Bone marrow (tissue), 2 donors: ENCODE data around the gene FBN3.

Source experiments
- DNase-seq, 2 donors: peaks; one replicate each; lab custom pipeline; 2025; lab: John Stamatoyannopoulos, UW

Gene FBN3

DNA sequence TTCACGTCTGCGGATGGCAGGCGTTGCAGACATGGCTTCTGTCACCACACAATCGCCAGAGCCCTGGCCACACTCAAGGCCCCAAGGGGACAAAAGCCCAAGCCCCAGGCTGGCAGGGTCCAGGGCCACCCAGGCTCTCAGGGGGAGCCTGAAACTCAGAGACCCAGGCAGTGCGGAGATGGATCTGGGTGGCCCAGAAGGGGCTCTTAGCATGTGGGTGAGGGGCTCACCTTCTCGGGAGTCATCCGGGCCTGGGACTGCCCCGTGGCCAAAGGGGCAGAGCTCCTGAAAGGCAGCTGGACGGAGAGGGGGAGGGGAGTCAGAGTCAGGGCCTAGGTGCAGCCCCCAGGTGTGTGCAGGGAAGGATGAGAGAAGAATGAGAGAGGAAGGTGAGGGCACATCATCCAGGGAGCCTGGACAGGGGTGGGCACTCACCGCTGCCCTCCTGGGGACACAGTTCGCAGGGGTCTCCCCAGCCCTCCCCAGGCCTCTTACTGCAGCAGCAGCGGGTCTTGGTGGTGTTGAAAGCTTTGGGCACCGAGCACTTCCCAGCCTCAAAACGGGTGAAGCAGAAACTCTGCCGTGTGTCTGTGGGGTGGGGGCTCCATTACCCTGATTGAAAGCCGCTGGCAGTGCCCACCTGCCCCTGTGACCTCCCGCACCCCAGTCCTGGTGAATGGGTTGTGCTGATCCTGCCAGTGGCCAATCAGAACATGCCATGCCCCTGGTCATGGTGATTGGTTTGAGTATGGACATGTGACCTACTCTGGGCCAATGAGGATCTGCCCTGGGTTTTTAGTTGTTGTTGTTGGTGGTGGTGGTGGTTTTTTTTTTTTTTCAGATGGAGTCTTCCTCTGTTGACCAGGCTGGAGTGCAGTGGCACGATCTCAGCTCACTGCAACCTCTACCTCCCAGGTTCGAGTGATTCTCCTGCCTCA, 59.5 kb downstream of the FBN3 start:
- no peak for DNase-seq

DNA sequence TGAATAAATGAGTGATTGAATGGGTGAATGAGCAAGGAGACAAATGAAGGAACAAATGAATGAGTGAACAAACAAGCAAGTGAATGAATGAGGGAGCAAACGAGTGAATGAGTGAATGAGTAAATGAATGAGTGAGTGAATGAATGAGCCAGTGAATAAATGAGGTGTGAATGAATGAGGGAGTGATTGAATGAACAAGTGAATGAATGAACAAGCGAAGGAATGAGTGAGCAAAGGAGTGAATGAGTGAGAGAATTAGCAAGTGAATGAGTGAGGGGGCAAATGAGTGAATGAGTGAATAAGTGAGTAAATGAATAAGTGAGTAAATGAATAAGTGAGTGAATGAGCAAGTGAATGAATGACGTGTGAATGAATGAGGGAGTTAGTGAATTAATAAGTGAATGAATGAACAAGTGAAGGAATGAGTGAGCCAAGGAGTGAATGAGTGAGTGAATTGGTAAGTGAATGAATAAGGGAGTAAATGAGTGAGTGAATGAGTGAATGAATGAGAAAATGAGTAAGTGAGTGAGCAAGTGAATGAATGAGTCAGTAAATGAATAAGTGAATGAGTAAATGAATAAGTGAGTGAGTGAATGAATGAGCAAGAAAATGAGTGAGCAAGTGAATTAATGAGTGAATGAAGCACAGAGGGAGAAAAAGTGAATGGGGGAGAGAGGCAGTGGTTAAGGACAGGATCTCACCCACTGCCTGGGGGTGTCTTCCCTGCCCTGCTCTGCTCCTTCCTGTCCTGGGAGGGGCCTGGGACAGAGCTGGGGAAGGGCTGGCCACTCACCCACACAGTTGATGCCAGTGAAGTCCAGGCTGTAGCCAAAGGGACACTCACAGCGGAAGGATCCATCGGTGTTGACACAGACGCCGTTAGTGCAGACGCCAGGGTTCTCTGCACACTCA, 60.4 kb downstream of the FBN3 start:
- DNase-seq, result no peak

DNA sequence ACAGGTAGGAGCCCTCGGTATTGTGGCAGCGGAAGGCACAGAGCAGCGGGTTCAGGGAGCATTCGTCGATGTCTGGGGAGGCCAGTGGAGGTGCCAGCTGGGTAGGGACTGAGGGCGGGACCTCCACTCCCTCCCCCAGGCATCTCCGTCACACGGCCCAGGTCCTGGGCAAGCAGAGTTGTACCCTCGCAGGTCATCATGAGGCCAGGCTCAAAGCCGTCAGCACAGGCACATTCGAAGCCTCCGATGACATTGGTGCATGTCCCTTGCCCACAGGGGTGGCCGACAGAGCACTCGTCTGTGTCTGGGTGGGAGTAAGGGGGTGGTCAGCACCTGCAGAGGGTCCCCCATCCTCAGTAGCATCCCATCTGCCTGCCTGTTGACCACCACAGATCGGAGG, 61.5 kb downstream of the FBN3 start:
- DNase-seq, result no peak

DNA sequence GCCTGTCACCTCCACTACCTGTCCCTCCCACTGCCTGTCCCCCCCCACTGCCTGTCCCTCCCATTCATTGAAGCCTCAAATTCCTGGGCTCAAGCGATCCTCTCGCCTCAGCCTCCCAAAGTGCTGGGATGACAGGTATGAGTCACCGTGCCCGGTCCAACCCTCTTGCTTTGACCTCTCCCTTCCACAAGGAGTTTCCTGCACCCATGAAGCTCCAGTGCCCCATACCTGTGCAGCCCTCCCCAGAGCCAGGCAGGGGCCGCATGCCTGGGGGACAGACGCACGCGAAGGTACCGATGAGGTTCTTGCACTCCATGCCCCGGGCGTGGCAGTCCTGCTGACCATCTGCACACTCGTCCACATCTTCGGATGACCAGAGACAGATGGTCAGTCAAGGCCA, 62.5 kb downstream of the FBN3 start:
- no peak for DNase-seq

DNA sequence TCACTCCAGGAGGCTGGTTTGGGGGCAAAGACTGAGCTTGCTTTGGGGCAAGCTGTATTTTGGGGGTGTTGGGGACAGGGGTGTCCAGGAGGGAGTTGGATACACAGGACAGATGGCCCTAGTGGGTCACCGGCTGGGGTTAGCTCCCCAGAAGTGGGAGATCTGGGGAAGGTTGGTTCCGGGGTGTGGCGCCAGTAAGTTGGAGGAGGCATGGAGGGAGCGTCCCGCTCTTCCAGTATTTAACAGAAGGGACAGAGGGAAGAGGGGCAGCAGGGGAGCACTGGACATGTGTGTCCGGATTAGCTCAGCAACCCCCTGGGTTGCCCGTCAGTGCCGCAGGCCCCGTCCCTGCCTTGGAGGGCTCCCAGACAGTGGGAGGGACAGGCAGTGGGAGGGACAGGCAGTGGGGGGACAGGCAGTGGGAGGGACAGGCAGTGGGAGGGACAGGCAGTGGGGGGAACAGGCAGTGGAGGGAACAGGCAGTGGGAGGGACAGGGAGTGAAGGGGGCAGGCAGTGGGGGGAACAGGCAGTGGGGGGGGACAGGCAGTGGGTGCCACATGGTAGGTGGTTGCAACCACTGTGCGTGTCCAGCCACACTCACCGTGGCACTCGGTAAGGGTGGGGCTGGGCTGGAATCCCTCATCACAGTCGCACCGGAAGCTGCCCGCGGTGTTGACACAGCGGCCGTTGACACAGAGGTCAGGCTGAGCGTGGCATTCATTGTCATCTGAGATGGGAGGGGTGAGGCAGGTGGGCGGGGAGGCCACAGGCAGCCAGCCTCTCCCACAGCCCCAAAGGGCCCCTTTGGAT, 63.6 kb downstream of the FBN3 start:
- DNase-seq, result no peak

DNA sequence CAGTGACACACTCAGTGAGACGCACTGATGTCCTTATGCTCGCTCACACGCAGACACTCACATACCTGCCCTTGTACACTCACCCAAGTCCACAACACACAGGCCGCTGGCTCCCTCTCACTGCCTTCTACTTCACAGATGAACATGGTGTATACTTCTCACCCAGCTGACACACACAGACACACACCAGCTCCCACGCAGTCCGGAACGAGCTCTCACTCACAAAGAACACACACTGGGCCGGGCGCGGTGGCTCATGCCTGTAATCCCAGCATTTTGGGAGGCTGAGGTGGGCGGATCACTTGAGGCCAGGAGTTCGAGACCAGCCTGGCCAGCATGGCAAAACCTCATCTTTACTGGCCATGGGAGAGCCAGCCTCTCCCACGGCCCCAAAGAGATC, 65.2 kb downstream of the FBN3 start:
- no peak for DNase-seq

DNA sequence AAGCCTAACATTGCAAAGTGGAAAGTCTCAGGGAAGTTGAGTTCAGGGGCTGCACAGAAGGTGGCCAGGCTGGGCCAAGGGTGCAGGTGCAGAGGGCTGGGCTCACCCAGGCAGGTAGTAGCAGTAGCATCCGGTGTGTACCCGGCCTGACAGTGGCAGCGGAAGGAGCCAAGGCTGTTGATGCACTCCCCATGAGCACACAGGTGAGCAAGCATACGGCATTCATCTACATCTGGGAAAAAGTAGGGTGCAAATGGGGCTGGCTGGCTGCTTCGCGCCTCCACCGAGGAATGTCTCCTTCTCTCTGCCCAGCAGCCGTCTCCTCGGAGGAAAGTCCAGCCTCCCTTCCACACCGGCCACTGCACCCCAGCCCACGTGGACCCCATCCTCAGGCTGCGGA, 66.3 kb downstream of the FBN3 start:
- no peak for DNase-seq

DNA sequence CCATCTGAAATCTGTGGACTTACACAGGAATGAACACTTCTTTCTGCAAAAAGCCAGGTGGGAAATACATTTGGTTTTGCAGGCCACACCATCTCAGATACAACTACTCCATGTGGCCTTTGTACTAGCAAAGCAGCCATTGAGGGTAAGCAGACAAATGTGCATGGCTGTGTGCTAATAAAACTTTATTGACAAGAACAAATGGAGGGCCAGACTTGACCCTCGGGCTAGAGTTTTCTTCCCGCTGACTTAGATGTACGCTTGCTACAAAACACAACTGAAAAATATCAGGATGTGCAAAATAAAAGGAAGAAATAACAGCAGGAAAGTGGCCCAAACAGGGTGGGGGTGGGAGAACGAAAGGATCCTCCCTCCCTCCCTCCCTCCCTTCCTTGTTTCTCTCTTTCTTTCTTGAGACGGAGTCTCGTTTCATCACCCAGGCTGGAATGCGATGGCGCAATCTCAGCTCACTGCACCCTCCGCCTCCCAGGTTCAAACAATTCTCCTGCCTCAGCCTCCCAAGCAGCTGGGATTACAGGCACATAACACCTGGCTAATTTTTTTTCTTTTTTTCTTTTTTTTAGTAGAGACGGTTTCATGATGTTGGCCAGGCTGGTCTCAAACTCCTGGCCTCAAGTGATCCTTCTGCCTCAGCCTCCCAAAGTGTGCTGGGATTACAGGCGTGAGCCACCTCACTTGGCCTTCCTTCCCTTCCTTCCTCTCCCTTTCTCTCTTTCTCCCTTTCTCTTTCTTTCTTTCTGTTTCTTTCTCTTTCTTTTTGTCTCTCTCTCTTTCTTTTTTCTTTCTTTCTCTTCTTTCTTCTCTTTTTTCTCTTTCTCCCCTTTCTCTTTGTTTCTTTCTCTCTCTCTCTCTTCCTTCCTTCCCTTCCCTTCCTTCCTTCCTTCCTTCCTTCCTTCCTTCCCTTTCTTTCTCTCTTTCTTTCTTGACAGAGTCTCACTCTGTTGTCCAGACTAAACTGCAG, 67.5 kb downstream of the FBN3 start:
- no peak for DNase-seq

DNA sequence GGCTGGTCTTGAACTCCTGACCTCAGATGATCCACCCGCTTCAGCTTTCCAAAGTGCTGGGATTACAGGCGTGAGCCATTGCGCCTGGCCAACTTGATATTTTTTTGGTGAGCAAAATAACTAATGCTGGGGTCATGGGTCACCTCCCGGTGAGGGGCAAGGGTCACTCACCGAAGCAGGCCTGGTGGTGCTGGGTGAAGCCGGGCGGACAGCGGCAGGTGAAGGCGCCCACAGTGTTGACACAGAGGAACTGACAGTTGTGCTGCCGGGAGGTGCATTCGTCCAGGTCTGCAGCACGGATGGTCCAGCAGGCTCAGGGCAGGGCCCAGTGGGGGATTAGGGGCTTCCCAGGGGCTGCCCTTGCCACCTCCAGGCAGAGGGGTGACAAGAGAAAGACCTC, 68.6 kb downstream of the FBN3 start:
- DNase-seq, result no peak

DNA sequence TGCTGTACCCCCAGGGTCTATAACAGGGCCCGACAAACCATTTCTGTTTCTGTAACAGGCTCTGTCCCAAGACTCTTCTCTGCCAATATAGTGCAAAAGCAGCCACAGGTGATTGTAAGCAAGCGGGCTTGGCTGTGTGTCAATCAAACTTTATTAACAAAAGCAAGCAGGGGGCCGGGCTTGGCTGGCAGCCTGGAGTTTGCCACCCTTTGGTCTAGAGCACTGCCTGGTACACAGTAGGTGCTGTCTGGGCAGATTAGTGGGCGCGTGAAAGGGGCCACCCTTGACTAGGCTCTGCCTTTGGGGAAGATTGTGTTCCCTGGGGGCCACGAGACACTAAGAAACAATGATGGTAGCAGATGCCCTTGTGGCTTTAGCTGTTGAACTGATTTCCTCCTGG, 69.4 kb downstream of the FBN3 start:
- no peak for DNase-seq

DNA sequence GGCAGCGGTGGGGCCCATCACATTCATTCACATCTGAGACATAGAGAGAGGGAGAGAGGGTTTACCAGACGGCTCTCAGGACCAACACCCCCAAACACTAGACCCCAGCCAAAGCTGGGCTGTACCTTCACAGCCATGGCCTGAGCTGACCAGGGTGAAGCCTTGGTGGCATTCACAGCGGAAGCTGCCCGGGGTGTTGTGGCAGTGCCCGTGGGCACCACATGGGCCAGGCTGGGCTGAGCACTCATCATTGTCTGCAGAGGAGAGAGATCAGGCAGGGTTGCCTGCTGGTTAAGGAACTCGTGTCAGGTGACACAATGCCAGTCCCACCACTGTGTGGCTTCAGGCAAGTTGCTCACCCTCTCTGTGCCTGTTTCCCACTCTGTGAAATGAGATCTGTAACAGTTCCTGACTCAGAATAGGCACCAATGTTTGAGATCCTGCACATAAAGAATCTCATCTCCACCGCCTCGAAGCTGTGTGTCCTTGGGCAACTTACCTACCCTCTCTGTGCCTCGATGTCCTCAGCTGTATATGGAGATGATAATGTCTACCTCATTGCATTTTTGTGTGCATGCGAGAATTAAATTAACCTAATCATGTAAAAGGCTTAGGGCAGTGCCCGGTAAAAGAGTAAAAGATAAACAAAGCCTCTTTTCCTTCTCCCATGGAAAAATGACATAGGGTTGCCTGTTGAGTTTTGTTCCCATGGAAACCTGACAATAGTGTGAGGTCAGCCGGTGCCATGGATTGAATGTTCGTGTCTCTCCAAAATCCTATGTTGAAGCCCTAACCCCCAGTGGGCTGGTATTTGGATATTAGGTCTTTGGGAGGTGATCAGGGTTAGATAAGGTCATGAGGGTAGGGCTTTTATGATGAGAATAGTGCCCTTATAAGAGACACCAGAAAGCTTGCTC, 74.0 kb downstream of the FBN3 start:
- DNase-seq, result no peak

DNA sequence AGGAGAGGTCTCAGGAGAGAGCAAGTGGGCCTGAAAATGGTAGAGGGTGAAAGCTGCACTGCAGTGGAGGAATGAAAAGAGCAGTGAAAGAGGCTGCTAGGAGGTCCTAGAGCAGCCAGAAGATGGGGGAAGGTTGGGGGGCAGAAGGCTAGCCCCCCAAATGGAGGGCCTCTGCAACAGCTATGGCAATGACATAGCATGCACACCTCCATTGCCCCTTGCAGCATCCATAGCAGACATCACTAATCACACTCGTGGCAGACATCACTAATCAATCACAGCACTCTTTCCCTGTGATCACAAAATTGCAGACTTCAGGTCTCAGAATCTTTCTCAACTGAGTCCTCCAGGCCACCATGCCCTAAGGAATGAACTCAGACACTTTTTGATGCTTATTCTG, 74.9 kb downstream of the FBN3 start:
- no peak for DNase-seq

DNA sequence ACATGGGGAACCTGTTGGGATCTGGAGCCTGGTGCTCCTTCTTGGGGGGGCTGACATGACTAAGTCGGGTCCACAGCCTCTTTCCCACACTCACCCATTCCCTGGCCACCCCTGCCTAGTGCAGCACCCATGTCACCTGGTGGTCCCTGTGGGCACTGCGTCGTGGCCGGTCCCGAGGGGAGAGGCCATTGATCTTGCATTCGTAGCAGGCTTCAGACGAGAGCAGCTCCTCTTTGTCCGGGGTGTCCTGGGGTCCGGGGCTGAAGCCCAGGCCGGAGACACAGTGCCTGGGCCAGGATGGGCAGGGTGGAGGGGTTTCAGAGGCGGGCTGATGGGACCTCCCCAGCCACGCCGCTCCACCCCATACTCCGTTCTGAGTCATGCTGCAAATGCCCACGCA, 77.5 kb downstream of the FBN3 start:
- DNase-seq, result no peak

DNA sequence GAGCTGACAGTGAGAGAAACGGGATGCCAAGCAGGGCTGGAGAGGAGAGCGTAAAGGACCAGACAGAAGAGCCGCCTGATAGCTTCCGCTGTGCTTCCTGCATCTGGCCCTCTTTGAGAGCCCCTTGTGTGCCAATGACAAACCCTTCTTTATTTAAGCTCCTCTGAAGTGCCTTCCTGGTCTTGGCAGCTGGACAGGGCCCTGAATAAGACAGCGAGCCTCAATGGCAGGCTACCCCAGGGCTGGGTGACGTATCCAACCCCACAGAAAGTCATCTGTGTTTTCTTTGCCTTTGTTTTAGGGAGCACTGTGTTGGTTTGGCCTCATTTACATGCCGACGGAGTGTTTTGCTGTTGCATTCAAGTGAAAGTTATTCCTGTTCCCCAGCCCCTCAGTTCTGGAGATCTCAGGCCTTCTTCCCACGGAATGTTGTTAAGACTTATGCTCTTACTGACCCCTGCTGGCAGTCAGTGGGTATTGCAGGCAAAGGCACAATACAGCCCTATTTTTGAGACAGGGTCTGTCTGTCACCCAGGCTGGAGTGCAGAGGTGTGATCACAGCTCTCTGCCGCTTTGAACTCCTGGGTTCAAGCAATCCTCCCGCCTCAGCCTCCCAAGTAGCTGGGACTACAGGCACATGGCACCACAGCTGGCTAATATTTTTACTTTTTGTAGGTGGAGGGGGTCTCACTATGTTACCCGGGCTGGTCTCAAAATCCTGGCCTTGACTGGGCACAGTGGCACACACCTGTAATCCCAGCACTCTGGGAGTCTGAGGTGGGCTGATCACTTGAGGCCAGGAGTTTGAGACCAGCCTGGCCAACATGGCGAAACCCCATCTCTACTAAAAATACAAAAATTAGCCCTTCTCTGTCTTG, 80.1 kb downstream of the FBN3 start:
- DNase-seq, result no peak

DNA sequence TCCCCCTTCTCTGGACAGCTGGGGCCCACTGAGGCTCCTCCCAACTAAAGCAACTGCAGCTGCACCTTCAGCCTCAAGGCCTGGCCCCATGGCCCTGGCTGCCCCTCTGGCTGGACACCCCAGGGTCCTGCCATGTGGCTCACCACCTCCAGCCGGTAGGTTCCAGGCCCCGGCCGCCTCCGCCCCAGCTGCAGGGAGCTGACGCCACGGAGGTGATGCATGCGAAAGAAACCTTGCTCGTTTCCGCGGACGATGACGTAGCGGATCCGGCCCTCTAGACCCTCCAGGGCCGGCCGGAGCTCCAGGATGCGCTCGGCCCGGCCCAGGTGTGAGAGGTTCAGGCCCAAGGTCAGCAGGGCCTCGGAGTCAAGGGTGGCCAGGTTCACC, 83.5 kb downstream of the FBN3 start:
- no peak for DNase-seq

DNA sequence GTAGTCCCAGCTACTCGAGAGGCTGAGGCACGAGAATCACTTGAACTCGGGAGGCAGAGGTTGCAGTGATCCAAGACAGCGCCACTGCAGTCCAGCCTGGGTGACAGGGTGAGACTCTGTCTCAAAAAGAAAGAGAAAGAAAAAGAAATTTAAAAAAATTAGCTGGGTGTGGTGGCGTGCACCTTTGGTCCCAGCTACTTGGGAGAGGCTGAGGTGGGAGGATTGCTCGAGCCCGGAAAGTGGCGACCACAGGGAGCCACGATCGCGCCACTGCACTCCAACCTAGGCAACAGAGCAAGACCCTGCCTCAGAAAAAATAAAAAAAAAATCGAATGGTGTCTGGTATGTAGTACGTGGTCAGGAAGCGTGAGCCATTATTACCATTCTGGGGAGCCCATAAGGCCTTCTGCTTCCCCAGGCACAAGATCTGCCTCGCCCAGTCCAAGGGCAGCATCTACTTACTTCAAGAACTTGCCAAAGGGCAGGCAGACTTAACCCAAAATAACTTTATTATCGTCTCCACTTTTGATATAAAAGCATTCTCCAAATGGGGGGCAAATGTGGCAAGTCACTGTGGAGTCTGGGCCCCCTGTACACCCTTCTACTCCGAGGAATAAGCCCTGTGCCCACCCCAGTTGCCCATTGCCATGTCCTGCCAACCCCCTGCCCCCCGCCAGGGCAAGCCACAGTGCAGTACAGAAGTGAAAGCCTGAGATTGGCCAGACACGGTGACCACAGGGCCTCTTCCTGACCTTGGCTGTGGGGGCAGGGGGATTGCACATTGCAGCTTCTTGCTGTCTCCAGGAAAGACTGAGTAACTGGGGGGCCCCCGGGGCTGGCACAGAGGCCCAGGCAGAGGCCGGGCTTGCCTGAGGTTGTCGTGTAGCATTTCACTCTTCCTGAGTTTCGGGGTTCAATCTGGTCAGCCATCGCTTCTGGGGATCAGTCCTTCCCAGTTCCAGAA, 84.2 kb downstream of the FBN3 start:
- DNase-seq, result no peak

DNA sequence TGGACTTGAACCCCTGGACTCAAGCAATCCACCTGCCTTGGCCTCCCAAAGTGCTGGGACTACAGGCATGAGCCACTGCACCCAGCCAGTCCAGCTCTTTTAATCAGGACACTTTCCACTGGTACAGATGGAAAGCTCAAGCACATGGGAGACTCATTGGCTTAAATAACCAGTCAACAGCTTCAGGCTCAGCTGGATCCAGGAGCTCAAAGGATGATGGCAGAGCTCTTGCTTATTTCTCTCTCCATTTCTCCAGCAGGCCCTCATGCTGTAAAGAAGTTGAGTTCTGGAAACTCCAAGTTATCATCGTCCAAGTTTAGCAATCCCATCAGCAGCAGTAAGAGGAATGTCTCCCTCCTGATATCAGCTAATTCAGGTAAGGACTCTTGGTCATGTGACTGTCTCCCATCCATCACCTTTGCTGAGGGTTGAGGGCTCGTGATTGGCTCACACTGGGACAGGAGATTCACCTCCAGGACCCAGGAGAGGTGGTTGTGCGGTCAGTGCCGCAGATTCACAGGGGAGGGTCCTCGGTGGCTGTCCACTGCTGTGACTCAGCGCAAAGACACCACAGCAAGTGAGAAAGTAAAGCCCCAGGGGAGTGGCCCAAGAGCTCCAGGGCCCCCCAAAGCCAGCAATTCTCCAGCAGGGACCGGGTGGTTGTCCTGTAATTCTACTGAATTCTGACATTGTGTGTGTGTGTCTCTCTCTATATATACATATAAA, 91.7 kb downstream of the FBN3 start:
- DNase-seq, result no peak
